ENCODE data around the gene SNAP25.

SNAP25 gene

GRCh38 chr20:10282979-10283456 lies 64.4 kb downstream of the SNAP25 start:
- H3K4me3 ChIP-seq (replicated peaks; ENCODE audit: low read depth, low read length): no peak overlapping the region
- DNase-seq (ENCODE audit: extremely low read depth, low read depth): no peak
- no peak for TF ChIP-seq CTCF (IDR thresholded peaks at IDR 0.05; ENCODE audit: low read depth, low read length, missing control alignments)

GRCh38 chr20:10286356-10286755 lies 67.7 kb downstream of the SNAP25 start:
- DNase-seq (ENCODE audit: extremely low read depth, low read depth): no peak
- no peak for TF ChIP-seq CTCF (IDR thresholded peaks at IDR 0.05; ENCODE audit: low read depth, low read length, missing control alignments)
- no peak overlapping the region for H3K4me3 ChIP-seq (replicated peaks; ENCODE audit: low read depth, low read length)

- H3K4me3 ChIP-seq (replicated peaks; ENCODE audit: low read depth, low read length): no peak overlapping the region
- TF ChIP-seq CTCF (IDR thresholded peaks at IDR 0.05; ENCODE audit: low read depth, low read length, missing control alignments): no peak
- DNase-seq (ENCODE audit: extremely low read depth, low read depth): no peak
Observed at GRCh38 chr20:10288421-10288820, 69.8 kb downstream of the SNAP25 start.

GRCh38 chr20:10288954-10289646 lies 70.5 kb downstream of the SNAP25 start:
- DNase-seq (ENCODE audit: extremely low read depth, low read depth): no peak
- H3K4me3 ChIP-seq (replicated peaks; ENCODE audit: low read depth, low read length): no peak overlapping the region

DNA sequence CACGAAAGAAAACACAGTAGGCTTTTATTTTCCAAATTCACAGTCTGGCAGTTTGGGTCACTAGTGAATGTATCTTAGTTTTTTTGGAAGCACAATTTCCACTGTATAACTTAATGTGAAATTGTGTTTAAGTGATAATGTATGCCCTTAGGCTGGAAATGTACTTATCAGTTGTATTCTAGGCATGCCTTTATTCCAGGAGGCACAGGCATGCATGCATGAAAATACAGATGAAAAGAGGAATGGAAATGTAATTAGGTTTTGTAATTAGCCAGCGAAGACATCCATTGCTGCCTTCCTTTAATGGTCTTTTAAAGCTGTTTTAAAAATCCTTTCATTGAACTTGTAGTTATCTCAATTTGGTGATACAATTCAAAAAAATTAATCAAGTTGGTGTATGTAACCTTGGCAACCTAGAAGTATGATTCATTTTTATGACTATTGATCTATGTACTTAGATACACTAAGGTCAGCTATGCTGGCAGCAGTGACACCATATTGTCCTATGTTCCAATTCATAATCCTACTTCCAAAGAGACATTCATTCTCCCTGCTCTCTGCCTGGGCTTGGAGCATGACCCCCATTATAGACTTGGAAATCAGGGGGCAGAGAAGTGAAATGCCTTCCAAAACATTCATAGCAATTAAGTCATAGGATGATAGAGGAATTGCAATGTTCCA lies 73.1 kb downstream of the SNAP25 start:
- no peak overlapping the region for H3K4me3 ChIP-seq (replicated peaks; ENCODE audit: low read depth, low read length)
- no peak for TF ChIP-seq CTCF (IDR thresholded peaks at IDR 0.05; ENCODE audit: low read depth, low read length, missing control alignments)
- DNase-seq (ENCODE audit: extremely low read depth, low read depth): no peak

More at GRCh38 chr20:10288954-10289646, 70.5 kb downstream of the SNAP25 start:
- TF ChIP-seq CTCF (IDR thresholded peaks at IDR 0.05; ENCODE audit: low read depth, low read length, missing control alignments): no peak

GRCh38 chr20:10297223-10297622 lies 78.6 kb downstream of the SNAP25 start:
- DNase-seq (ENCODE audit: extremely low read depth, low read depth): no peak
- no peak for TF ChIP-seq CTCF (IDR thresholded peaks at IDR 0.05; ENCODE audit: low read depth, low read length, missing control alignments)
- no peak overlapping the region for H3K4me3 ChIP-seq (replicated peaks; ENCODE audit: low read depth, low read length)

Measured in HFF-Myc (cell line).